Heart left ventricle (tissue), 16 donors: ENCODE measurements around the gene INSR. TPM values are rescaled to one million over a fixed set of nuclear protein-coding genes. Genes with fewer than 3 reads are reported as not detected.
A peak's percentile ranks its signal among the peaks of the same experiment; 100 is the strongest.
"Not testable (repeated sequence)": the region's sequence is repeated elsewhere in the genome, so short reads cannot be mapped to it uniquely, and the experiment has no call there.

Experiments
- ATAC-seq, 4 donors: fragments of 200-7000 bp; cut with Tn5 transposase; one replicate each; pipeline ENCODE4 v1.9.1; 2020 to 2022; ENCODE audit warnings: moderate library complexity in 4 of 4, mild to moderate bottlenecking in 3 of 4, moderate number of reproducible peaks in 1 of 4
- DNase-seq, 5 donors: peaks; one replicate each; pipeline ENCODE4 v3.0.0-alpha.2; 2020
- H3K27ac ChIP-seq, 12 donors: fragments of 200-600 bp; sonication (generic) in 4 of 12; one replicate each; pipeline versions ENCODE4 v1.5.0 to v1.8.0; 2016 to 2022; ENCODE audit warnings: mild to moderate bottlenecking in 2 of 12
- H3K27me3 ChIP-seq, 9 donors: fragments of 200-600 bp; sonication (generic) in 2 of 9; one replicate each; pipeline versions ENCODE4 v1.5.1 to v1.8.0; 2016 to 2022; ENCODE audit warnings: mild to moderate bottlenecking in 3 of 9
- H3K36me3 ChIP-seq, 9 donors: fragments of 200-600 bp; sonication (generic) in 2 of 9; one replicate each; pipeline versions ENCODE4 v1.5.0 to v1.8.0; 2018 to 2022; ENCODE audit warnings: mild to moderate bottlenecking in 2 of 9
- H3K4me1 ChIP-seq, 12 donors: fragments of 200-600 bp; sonication (generic) in 4 of 12; one replicate each; pipeline versions ENCODE4 v1.5.0 to v1.8.0; 2016 to 2022; ENCODE audit warnings: mild to moderate bottlenecking in 3 of 12
- H3K4me3 ChIP-seq, 12 donors: fragments of 200-600 bp; sonication (generic) in 4 of 12; one replicate each; pipeline versions ENCODE4 v1.5.0 to v1.8.0; 2017 to 2022; ENCODE audit warnings: mild to moderate bottlenecking in 9 of 12, moderate library complexity in 4 of 12
- H3K9me3 ChIP-seq, 12 donors: fragments of 200-600 bp; sonication (generic) in 4 of 12; one replicate each; pipeline versions ENCODE4 v1.5.0 to v1.8.0; 2016 to 2022; ENCODE audit warnings: mild to moderate bottlenecking in 1 of 12
- POLR2A ChIP-seq, 2 donors: fragments of 450-650 bp; IDR thresholded peaks; one replicate each; pipeline ENCODE4 v1.6.1; 2017; ENCODE audit warnings: antibody characterized with exemption in 2 of 2, mild to moderate bottlenecking in 2 of 2, moderate library complexity in 2 of 2
- WGBS, 4 donors: extraction: QIAGEN DNeasy Blood & Tissue Kit in 2 of 4; methylation state at CpG; one replicate each; pipeline versions ENCODE4 v1.1.5 to v1.1.7; 2013 to 2018; 5-methylcytosine and 5-hydroxymethylcytosine counted together
- intact Hi-C, 10 donors: fragments of 100-400 bp; cut with DNase I; formaldehyde crosslinking; loops; one replicate each; pipeline versions ENCODE4 v1.11.1 to v1.14.2; 2022
- polyA plus RNA-seq, 2 donors: library from polyadenylated mRNA; stranded (reverse); fragments of 200-250 nt; gene quantifications; one replicate each; pipeline ENCODE4 v1.2.3, GENCODE V29; 2013
- total RNA-seq, 9 donors: library from RNA; depleted of rRNA in 2 of 9; stranded (reverse); fragments of >200 nt in 2 of 9; fragmentation: NEBNext Ultra II Directional in 3 of 9; extraction: Animal tissue kit (Norgen Biotek cat#: 25700) in 3 of 9; gene quantifications; one replicate each; pipeline versions ENCODE4 v1.1.0 to v1.2.4, GENCODE V29; 2016 to 2023
- TF ChIP-seq, protein P1 (sequence below), 12 donors: fragments of 200-600 bp; sonication (generic) in 4 of 12; IDR thresholded peaks; one replicate each; pipeline versions ENCODE4 v1.5.0 to v1.8.0; 2018 to 2022; ENCODE audit warnings: antibody characterized with exemption in 12 of 12, mild to moderate bottlenecking in 5 of 12
- donor health status: ischemic (EF 13 %, LVEDD 7.1; RV severe dilation, severe dysfunction).
- donor health status: healthy with polysubstance abuse.
- donor health status: DM: no; HTN: yes; CAD: no.
- donor health status: DM: no; HTN: no; CAD: no.
- donor health status: ischemic (EF 25% LVEDD 6.9; RV normal size, moderate dysfunction).
- donor health status: ischemic (EF 25% LVEDD 5.7; RV mildly dilated, moderate dysfunction).
- donor health status: healthy.
- donor health status: DM: yes; HTN: yes; CAD: no.
- donor health status: ischemic (EF 35%, LVEDD 5.7; RV mildly dilated, moderate dysfunction).
- donor health status: nonischemic (EF 11% LVEDD 7.7; RV severe dilation, severe dysfunction).
- donor health status: DM: yes; HTN: yes; CAD: no.
- donor health status: PGD.
- donor health status: ischemic (EF 29% LVEDD 5.4; RV normal size, mild dysfunction).
- donor health status: nonischemic (EF 23%, LVEDD 6.1; RV moderate dilation, normal function).

INSR gene
- total and polyA plus RNA-seq, 11 donors = 28.7 to 221 (median 98.8) TPM

DNA sequence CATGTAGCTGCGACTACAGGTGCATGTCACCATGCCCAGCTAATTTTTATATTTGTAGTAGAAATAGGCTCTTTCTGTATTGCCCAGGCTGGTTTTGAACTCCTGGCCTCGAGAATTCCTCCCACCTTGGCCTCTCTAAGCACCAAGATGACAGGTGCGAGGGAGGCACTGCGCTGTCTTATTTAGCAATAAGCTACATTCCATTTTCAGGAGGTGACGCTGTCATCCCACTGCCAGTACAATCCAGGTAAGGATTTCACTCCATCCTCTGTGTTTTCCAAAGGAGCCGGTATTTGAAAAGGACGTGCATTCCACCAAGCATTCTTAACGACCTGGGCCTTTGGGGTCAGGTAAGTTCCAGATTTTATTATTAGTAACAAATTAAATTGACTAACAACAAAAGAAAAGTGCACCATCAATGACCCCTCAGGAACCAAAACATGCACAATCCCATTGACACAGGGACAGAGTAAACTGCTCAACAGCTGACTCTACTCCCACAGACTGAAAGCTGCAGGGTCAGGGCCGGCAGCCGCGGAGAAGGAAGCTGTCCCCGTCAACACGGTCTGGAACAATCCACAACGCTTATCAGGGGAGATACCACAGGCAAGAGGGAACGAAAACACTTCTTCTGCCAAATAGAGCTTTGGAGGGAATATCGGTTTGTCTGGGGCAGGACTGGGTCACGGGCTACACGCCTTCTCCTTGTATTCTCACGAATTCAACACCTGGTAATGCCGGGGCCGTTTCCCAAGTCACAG lies 82.8 kb downstream of the INSR start:
- Histone ChIP-seq H3K36me3 (no peaks in the 10 kb centered on the region), H3K9me3 (no peaks in the 10 kb centered on the region), H3K4me1 (peaks cover 3 to 70% (median 41%) of the 10 kb centered on the region in 12 donors), H3K27me3 (no peaks in the 10 kb centered on the region), H3K27ac (peak overlapping the region in 11 of 12 donors; percentile 3 to 79 (median 59)), H3K4me3 (no peak overlapping the region)
- DNase-seq = peak; percentile 71 to 75 (median 73)
- intact Hi-C loops = loop anchor here in 1 of 10 donors (5.0 kb wide), 1 partner anchor 81 kb away; the partner anchor contains the start of gene INSR
- WGBS, 4 donors = 22 to 33% (median 30%) methylated on average over 21 of the region's 21 CpGs
- TF ChIP-seq, protein P1, sequence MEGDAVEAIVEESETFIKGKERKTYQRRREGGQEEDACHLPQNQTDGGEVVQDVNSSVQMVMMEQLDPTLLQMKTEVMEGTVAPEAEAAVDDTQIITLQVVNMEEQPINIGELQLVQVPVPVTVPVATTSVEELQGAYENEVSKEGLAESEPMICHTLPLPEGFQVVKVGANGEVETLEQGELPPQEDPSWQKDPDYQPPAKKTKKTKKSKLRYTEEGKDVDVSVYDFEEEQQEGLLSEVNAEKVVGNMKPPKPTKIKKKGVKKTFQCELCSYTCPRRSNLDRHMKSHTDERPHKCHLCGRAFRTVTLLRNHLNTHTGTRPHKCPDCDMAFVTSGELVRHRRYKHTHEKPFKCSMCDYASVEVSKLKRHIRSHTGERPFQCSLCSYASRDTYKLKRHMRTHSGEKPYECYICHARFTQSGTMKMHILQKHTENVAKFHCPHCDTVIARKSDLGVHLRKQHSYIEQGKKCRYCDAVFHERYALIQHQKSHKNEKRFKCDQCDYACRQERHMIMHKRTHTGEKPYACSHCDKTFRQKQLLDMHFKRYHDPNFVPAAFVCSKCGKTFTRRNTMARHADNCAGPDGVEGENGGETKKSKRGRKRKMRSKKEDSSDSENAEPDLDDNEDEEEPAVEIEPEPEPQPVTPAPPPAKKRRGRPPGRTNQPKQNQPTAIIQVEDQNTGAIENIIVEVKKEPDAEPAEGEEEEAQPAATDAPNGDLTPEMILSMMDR (IDR thresholded peaks at IDR 0.05) = no peak
- no peak for TF ChIP-seq POLR2A (IDR thresholded peaks at IDR 0.05)
- peak; percentile 92 to 94 (median 93) for ATAC-seq

GRCh38 chr19:7210359-7210758 lies 83.9 kb downstream of the INSR start:
- intact Hi-C loops = loop anchor here in 1 of 10 donors (5.0 kb wide), 1 partner anchor 82 kb away; the partner anchor contains the start of gene INSR
- 90 to 96% (median 93%) methylated on average over 4 of the region's 4 CpGs for WGBS, 4 donors
- Histone ChIP-seq H3K9me3 (no peaks in the 10 kb centered on the region), H3K4me3 (no peak overlapping the region), H3K36me3 (no peaks in the 10 kb centered on the region), H3K27me3 (no peaks in the 10 kb centered on the region), H3K27ac (peak overlapping the region in 3 of 12 donors; percentile 65 to 79 (median 74)), H3K4me1 (peaks cover 3 to 70% (median 40%) of the 10 kb centered on the region in 12 donors)
- TF ChIP-seq, protein P1 (IDR thresholded peaks at IDR 0.05) = no peak
- TF ChIP-seq POLR2A (IDR thresholded peaks at IDR 0.05) = no peak
- ATAC-seq (no peak), DNase-seq (no peak)

DNA sequence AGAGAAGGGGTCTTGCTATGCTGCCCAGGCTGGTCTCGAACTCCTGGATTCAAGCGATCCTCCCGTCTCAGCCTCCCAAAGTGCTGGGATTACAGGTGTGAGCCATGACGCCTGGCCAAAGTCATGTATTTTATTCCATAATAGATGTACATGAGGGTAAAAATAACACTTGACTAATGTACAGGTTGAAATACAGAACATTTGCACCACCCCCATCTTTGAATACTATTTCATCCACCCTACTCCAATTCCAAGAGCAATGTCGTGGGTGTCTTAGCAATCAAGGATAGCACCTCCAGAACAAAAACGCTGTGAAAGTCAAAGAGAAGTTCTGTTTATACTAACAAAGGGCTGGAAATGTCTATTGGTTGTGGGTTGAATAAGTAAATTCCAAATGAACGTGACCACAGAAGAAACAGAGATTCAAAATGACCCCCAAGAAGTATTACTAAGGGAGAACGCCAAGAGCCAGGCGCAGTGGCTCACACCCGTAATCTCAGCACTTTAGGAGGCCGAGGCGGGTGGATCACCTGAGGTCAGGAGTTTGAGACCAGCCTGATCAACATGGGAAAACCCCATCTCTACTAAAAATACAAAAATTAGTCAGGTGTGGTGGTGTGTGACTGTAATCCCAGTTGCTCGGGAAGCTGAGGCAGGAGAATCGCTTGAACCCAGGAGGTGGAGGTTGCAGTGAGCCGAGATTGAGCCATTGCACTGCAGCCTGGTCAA lies 84.5 kb downstream of the INSR start:
- not testable (repeated sequence) for DNase-seq, ATAC-seq, H3K27me3 ChIP-seq, H3K36me3 ChIP-seq, H3K9me3 ChIP-seq, H3K27ac ChIP-seq, H3K4me3 ChIP-seq
- 94 to 96% (median 95%) methylated on average over 15 of the region's 15 CpGs for WGBS, 4 donors
- H3K4me1 ChIP-seq = peaks cover 3 to 65% (median 37%) of the 10 kb centered on the region in 12 donors
- intact Hi-C loops = loop anchor here in 1 of 10 donors (5.0 kb wide), 1 partner anchor 83 kb away; the partner anchor contains the start of gene INSR

- not testable (repeated sequence) for H3K36me3 ChIP-seq, ATAC-seq
- WGBS, 4 donors = 68 to 82% (median 78%) methylated on average over 3 of the region's 3 CpGs
These were observed 85.2 kb downstream of the INSR start for GRCh38 chr19:7209036-7209435.

GRCh38 chr19:7203332-7203731 lies 90.9 kb downstream of the INSR start:
- DNase-seq = no peak
- Histone ChIP-seq H3K9me3 (no peaks in the 10 kb centered on the region), H3K36me3 (no peaks in the 10 kb centered on the region), H3K27ac (no peak overlapping the region), H3K27me3 (no peaks in the 10 kb centered on the region), H3K4me1 (peaks cover 0 to 49% (median 14%) of the 10 kb centered on the region in 12 donors), H3K4me3 (no peak overlapping the region)
- 90 to 92% (median 90%) methylated on average over 12 of the region's 12 CpGs for WGBS, 4 donors
- intact Hi-C loops = no loop called here
- TF ChIP-seq POLR2A (IDR thresholded peaks at IDR 0.05) = no peak
- TF ChIP-seq, protein P1 (IDR thresholded peaks at IDR 0.05) = no peak
- ATAC-seq = no peak

More at GRCh38 chr19:7209036-7209435, 85.2 kb downstream of the INSR start:
- intact Hi-C loops, H3K27me3 ChIP-seq, H3K4me3 ChIP-seq, H3K9me3 ChIP-seq, DNase-seq: not testable (repeated sequence)
- H3K4me1 ChIP-seq = peaks cover 3 to 62% (median 34%) of the 10 kb centered on the region in 12 donors
- H3K27ac ChIP-seq = peak overlapping the region in 1 of 12 donors; percentile 9
